HFF-Myc (cell line): ENCODE data around the gene TCF15.

Source experiments
- DNase-seq: peaks from one replicate; pipeline ENCODE4 v3.0.0-alpha.2; 2011; ENCODE audit warnings: low read depth; ENCODE audit errors: extremely low read depth
- H3K4me3 ChIP-seq: replicated peaks from 2 replicates; pipeline ENCODE4 v1.5.1; 2011; ENCODE audit warnings: low read depth, mild to moderate bottlenecking, control low read depth, low read length
- TF ChIP-seq, protein P1 (sequence below): IDR thresholded peaks from 2 replicates; pipeline ENCODE4 v1.5.1; 2012; ENCODE audit warnings: mild to moderate bottlenecking, low read depth, low read length, control low read depth; ENCODE audit errors: missing control alignments

The TCF15 gene

DNA sequence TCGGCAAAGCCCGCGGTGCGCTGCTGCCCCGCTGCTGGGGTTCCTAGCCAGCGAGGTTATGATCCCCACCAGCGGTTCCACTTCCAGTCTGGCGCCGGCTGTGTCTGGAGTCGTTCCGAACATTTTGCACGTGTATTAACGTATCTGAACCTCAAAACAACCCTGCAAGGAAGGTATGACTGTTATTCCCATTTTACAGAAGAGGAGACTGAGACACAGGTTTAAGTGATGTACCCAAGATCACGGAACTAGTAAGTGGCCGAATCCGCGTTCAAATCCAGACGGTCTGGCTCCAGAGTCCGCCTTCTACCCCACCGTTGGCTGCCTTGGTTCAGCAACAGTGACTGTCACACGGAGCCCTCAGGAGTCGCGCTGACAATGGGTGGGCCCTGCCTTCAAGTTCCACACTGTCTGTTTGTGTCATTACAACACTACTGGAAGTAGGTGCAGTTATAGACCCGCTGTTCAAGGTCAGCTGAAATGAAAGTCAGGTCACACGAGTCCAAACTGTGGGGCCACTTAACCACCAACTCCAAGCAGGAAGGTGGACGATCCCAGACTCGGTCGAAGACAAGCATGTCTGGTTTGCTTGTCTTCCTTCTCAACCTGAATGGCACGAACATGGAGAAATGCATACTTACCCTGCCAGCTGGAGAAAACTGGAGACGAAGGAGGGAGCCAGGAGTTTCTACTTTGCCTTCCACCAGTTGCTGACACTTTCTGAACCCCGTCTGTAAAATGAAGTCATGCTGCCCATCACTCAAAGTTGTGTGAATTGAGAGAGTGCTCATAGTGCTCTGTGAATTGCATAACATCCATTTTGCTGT lies 43.7 kb upstream of the TCF15 start:
- H3K4me3 ChIP-seq: peak overlapping the region; percentile 94
- TF ChIP-seq, protein P1, sequence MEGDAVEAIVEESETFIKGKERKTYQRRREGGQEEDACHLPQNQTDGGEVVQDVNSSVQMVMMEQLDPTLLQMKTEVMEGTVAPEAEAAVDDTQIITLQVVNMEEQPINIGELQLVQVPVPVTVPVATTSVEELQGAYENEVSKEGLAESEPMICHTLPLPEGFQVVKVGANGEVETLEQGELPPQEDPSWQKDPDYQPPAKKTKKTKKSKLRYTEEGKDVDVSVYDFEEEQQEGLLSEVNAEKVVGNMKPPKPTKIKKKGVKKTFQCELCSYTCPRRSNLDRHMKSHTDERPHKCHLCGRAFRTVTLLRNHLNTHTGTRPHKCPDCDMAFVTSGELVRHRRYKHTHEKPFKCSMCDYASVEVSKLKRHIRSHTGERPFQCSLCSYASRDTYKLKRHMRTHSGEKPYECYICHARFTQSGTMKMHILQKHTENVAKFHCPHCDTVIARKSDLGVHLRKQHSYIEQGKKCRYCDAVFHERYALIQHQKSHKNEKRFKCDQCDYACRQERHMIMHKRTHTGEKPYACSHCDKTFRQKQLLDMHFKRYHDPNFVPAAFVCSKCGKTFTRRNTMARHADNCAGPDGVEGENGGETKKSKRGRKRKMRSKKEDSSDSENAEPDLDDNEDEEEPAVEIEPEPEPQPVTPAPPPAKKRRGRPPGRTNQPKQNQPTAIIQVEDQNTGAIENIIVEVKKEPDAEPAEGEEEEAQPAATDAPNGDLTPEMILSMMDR: no peak
- no peak for DNase-seq

DNA sequence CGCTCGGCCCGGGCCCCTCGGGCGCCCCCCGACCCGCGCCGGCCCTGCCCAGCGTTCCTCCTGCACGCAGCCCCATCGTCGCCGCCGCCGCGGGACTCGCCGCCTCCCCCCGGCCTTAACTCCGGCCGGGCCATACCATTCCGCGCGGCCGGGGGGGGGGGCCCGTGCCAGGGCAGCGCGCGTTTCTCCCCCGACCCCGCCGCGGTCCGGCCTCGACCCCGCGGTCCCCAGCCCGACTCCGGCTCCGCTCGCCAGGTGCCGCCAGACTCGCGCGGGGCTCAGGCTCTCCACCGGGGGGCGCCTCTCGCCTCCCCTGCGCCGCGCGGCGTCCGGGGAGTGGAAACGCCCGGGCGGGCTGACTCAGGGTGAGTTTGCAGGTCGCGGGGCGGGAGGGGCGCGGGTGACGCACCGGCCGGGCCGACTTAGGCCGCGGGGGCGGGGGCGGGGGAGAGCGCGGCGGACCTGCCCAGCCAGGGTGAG lies 43.0 kb upstream of the TCF15 start, which contains the start of gene SRXN1:
TSS of gene SRXN1 (minus strand) at position 91 of the 480 bp plus-strand sequence. CDS start at position 76, 15 bp downstream.
- TF ChIP-seq, protein P1: peak; percentile 32
- DNase-seq: no peak
- H3K4me3 ChIP-seq: peak within 1 kb of the TSS; percentile 94

DNA sequence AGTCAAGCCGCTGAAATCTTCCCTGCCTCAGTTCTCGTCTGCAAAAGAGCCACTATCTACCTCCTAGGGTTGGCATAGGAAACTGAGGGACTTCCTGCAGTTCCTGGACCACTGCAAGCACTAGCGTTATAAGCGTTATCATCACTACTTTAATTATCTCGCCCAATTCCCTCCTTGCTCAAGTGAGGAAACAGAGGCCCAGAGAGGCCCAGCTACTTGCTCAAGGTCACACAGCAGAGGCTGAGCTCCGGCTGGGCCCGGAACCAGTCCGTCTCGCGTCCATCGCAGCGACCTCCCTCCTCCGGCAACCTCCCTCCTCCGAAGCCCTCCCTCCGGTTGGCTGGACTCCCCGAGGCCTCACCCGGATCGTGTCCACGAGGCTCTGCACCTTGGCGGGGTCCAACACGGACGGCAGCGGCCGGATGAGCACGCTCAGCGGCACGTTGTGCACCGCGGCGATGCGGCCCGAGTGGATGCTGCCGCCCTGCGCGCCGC lies 42.6 kb upstream of the TCF15 start:
- TF ChIP-seq, protein P1: no peak
- no peak for DNase-seq
- peak overlapping the region; percentile 94 for H3K4me3 ChIP-seq

DNA sequence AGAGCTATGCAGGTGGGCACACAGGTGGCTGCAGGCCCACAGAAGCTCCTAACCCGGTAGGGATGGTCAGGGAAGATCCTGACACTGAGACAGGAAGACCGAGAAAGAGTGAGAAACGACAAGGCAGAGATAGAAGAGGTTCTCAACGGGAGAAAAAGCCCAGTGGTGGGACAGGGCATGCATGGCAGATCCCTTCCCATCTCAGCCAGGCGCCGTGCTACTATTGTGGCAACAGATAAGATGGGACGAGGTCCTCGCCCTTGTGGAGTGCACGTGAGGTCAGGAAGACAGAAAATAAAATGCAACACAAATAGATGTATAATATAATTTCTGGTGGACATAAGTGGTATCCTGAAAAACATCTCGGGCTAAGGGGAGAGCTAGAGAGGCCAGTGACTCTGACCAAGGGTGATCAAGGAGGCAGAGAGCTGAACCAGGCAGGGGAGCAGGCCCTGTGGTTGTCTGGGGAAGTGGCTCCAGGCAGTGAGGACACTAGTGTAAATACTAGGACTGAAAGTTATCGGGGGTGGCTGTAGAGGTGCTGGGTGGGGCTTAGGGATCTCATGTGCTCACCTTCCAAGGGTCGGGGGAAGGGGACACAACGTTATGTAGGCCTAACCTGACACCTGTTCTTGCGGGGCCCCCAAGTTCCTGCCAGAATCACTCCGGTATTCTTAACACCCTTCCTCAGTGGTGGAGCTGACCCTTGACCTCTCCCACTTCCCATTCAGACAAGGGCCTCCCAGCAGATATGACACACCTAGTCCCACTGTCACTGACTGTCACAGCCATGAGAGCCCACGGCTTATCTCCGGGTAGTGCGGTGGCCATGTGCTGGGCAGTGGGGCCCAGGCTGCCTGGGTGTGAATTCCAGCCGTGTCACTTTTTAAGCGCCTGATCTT lies 41.9 kb upstream of the TCF15 start:
- peak overlapping the region; percentile 94 for H3K4me3 ChIP-seq
- TF ChIP-seq, protein P1: no peak
- DNase-seq: no peak

DNA sequence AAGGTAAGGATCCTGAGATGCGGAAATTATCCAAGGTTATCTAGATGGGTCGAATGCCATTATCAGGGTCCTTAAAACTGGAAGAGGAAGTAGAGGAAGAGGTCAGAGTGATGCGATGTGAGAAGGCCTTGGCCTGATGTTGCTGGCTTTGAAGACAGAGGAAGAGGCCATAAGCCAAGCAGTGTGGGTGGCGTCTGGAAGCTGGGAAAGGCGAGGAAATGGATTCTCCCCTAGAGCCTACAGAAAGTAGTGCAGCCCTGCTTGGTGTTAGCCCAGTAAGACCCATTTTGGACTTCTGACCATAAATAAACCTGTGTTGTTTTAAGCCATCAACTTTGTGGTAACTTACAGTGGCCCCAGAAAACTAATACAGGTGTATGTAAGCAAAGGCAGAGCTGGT lies 40.8 kb upstream of the TCF15 start:
- TF ChIP-seq, protein P1: no peak
- no peak for DNase-seq
- peak overlapping the region; percentile 94; the same call in 1 of the 2 replicates for H3K4me3 ChIP-seq

DNA sequence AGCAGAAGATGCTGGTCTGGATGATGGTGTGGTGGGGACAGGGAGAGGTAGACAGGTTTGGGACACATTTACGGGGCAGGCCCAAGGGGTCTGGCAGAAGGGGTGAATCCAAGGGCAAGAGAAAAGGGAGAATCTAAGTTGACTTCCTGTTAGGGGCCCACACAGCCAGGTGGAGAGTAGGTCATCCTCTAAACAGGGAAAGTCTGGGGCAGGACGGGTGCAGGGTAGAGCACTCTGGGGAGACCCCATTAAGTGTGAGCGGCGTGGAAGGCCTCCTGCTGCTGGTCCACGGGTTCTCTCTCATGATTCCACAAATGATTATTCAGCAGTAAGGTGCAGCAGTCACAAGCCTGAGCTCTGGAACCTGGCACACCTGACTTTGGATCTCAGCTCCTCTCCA lies 40.2 kb upstream of the TCF15 start:
- no peak for DNase-seq
- no peak overlapping the region for H3K4me3 ChIP-seq
- TF ChIP-seq, protein P1: no peak
